Mucosa of rectum (tissue), 2 donors: ENCODE data around the gene SEZ6L.

Experiments used
- H3K27ac ChIP-seq, 2 donors: one replicate each; pipeline ENCODE4 v1.7.0; 2013; ENCODE audit warnings: inconsistent platforms in 2 of 2, low read depth in 2 of 2, low read length in 2 of 2
- H3K27me3 ChIP-seq, 2 donors: one replicate each; pipeline ENCODE4 v1.7.0; 2013; ENCODE audit warnings: low read length in 2 of 2; ENCODE audit not compliant: control insufficient read depth in 2 of 2, insufficient read depth in 2 of 2
- H3K36me3 ChIP-seq, 2 donors: one replicate each; pipeline ENCODE4 v1.7.0; 2013; ENCODE audit warnings: low read length in 2 of 2; ENCODE audit not compliant: control insufficient read depth in 2 of 2, insufficient read depth in 2 of 2
- H3K4me1 ChIP-seq, 2 donors: one replicate each; pipeline ENCODE4 v1.7.0; 2013; ENCODE audit warnings: low read length in 2 of 2, mild to moderate bottlenecking in 1 of 2; ENCODE audit not compliant: control insufficient read depth in 2 of 2, insufficient read depth in 2 of 2
- H3K4me3 ChIP-seq, 2 donors: one replicate each; pipeline ENCODE4 v1.7.0; 2013; ENCODE audit warnings: low read length in 2 of 2
- H3K9ac ChIP-seq, 2 donors: one replicate each; pipeline ENCODE4 v1.7.0; 2013; ENCODE audit warnings: low read length in 2 of 2, low read depth in 1 of 2, mild to moderate bottlenecking in 1 of 2
- H3K9me3 ChIP-seq, 2 donors: one replicate each; pipeline ENCODE4 v1.7.0; 2013; ENCODE audit warnings: low read length in 2 of 2; ENCODE audit not compliant: control insufficient read depth in 2 of 2
- donor health status: healthy.
- donor health status: Normal muscosa, but diverticular disease.

SEZ6L gene

GRCh38 chr22:26385164-26385563 is 215.9 kb downstream of the SEZ6L start:
- Histone ChIP-seq H3K9me3 (no peaks in the 10 kb centered on the region), H3K36me3 (no peaks in the 10 kb centered on the region), H3K9ac (no peak overlapping the region), H3K27me3 (peaks cover 7 to 15% of the 10 kb centered on the region in 2 donors), H3K4me1 (no peaks in the 10 kb centered on the region), H3K27ac (no peak overlapping the region), H3K4me3 (no peak overlapping the region)

DNA sequence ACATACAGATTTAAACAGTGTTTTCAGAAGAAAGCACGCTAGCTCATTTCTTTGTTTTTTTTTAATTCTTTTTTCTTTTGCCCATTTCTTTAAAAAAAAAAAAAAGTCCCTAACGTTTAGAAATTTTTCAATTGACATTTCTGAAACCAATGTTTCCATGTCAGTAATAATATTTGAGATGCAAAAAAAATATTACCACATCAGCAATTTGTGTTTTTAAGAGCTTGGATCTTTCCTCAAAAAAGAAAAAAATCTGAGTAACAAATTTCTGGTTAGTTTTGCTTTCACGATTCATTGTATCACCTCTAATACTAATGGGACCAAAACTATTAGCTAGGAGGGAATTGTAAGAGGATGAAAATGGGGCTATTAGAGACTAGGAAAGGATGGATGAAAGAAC is 219.9 kb downstream of the SEZ6L start:
- H3K4me3 ChIP-seq = no peak overlapping the region
- H3K9ac ChIP-seq = no peak overlapping the region
- no peak overlapping the region for H3K27ac ChIP-seq
- H3K27me3 ChIP-seq = peaks cover 5 to 8% of the 10 kb centered on the region in 2 donors
- H3K9me3 ChIP-seq = no peaks in the 10 kb centered on the region
- H3K36me3 ChIP-seq = no peaks in the 10 kb centered on the region
- H3K4me1 ChIP-seq = no peaks in the 10 kb centered on the region

GRCh38 chr22:26391091-26391490 is 221.8 kb downstream of the SEZ6L start:
- H3K9ac ChIP-seq = no peak overlapping the region
- no peaks in the 10 kb centered on the region for H3K9me3 ChIP-seq
- no peak overlapping the region for H3K4me3 ChIP-seq
- no peaks in the 10 kb centered on the region for H3K4me1 ChIP-seq
- H3K27me3 ChIP-seq = peaks cover 0 to 5% of the 10 kb centered on the region in 2 donors
- H3K36me3 ChIP-seq = no peaks in the 10 kb centered on the region
- H3K27ac ChIP-seq = no peak overlapping the region

DNA sequence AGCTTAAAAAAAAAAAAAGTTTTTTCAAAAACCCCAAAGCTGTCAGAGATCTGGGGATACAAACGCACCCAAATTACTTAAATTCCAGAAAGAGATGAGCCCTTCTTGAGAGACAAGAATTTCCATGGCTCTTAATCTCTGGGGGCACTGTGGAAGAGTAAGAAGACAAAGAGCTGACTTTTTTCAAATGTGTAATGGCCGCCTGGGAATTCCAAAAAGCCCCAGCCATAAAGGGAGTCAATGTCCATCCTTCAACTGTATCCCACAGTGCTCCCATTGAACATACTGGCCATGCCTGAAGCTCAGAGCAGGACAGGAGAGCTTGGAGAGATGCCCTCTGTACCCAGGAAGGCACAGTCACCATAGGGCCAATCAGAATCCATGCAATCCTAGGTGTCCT is 222.4 kb downstream of the SEZ6L start:
- Histone ChIP-seq H3K27ac (no peak overlapping the region), H3K27me3 (peaks cover 0 to 2% of the 10 kb centered on the region in 2 donors), H3K4me1 (no peaks in the 10 kb centered on the region), H3K4me3 (no peak overlapping the region), H3K9ac (no peak overlapping the region), H3K9me3 (no peaks in the 10 kb centered on the region), H3K36me3 (no peaks in the 10 kb centered on the region)

- Histone ChIP-seq H3K27ac (no peak overlapping the region), H3K9ac (no peak overlapping the region), H3K9me3 (no peaks in the 10 kb centered on the region), H3K36me3 (no peaks in the 10 kb centered on the region), H3K4me3 (no peak overlapping the region), H3K27me3 (peaks cover 0 to 2% of the 10 kb centered on the region in 2 donors), H3K4me1 (no peaks in the 10 kb centered on the region)
These were observed 224.7 kb downstream of the SEZ6L start for GRCh38 chr22:26393929-26394328.

GRCh38 chr22:26394777-26395176 is 225.5 kb downstream of the SEZ6L start:
- Histone ChIP-seq H3K9me3 (no peaks in the 10 kb centered on the region), H3K4me3 (no peak overlapping the region), H3K36me3 (no peaks in the 10 kb centered on the region), H3K27me3 (peaks cover 0 to 2% of the 10 kb centered on the region in 2 donors), H3K27ac (no peak overlapping the region), H3K4me1 (no peaks in the 10 kb centered on the region), H3K9ac (no peak overlapping the region)

DNA sequence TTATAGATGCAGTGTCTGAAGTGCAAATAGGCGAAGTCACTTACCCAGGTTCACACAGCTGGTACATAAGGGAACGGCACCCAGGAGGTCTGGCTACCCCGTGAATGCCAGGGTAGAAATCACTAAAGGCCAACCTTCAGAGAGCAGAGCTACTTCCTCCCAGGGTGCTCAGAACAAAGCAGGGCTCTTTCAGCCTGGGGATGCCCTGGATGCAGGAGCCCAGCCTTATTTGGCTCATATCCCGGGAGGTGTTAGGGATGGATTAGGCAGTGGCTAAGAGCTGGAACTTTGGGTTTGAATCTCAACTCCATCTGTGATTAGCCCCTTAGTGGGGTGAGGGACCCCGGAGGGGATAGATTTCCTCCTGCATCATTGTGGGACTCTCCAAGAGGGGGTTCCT is 226.7 kb downstream of the SEZ6L start:
- Histone ChIP-seq H3K9me3 (no peaks in the 10 kb centered on the region), H3K27ac (no peak overlapping the region), H3K4me3 (no peak overlapping the region), H3K27me3 (peaks cover 0 to 2% of the 10 kb centered on the region in 2 donors), H3K9ac (no peak overlapping the region), H3K4me1 (no peaks in the 10 kb centered on the region), H3K36me3 (no peaks in the 10 kb centered on the region)

DNA sequence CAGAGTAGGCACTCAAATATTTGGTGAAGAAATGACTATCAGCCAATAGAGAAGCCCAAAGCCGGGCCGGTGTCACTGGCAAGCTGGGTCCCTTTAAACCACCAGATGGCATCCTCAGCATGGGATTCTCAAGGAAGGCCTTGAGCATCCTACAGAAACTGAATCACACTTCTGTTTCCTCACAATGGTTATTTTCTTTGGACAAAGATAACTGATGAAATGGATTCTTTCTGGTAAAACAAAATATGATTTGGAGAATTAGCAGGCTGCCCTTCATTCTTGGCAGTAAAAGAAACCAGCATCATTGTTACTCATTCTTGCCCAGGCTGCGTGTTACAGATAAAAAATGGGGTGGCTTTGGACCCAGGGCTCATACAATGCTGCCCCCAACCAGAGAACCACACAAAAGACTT is 229.5 kb downstream of the SEZ6L start:
- no peak overlapping the region for H3K27ac ChIP-seq

DNA sequence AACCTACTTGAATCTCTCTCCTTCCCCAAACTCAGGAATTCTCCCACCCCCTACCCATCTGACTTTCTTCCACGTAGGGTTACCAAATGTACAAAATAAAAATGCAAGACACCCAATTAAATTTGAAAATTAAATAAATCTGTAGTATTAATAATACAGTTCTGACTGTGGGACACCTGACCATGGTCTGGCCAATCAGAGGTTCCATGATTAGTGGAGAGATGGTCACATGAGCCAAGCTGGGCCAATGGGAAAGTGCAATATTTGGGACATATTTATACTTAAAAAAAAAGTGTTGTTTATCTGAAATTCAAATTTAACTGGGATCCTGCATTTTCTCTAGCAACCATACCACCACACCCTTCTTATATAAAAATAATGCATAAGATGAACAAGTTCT is 230.0 kb downstream of the SEZ6L start:
- H3K4me1 ChIP-seq = no peaks in the 10 kb centered on the region
- H3K36me3 ChIP-seq = no peaks in the 10 kb centered on the region
- no peak overlapping the region for H3K9ac ChIP-seq
- H3K9me3 ChIP-seq = no peaks in the 10 kb centered on the region
- H3K4me3 ChIP-seq = no peak overlapping the region
- no peak overlapping the region for H3K27ac ChIP-seq
- peaks cover 0 to 2% of the 10 kb centered on the region in 2 donors for H3K27me3 ChIP-seq

More for the DNA sequence above, 229.5 kb downstream of the SEZ6L start:
- Histone ChIP-seq H3K36me3 (no peaks in the 10 kb centered on the region), H3K9me3 (no peaks in the 10 kb centered on the region), H3K27me3 (peaks cover 0 to 2% of the 10 kb centered on the region in 2 donors), H3K4me1 (no peaks in the 10 kb centered on the region), H3K9ac (no peak overlapping the region), H3K4me3 (no peak overlapping the region)

DNA sequence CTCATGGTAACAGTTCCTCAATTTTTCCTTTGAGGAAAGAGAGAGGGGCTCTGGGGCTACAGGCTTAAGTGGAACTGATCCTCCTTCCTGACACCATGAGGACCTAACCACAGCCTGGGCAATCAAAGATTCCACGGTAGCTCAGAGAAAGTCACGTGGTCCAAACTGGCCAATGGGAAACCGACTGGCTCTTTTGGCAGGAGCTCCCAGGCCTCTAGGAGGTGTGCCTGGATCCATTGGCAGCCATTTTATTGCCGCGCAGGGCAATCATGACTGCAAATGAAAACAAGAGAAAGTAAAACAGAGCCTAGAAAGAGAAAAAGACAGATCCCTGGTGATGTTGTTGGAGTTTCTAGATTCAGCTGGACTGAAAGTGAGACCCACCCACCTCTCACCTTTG is 232.5 kb downstream of the SEZ6L start:
- peaks cover 0 to 3% of the 10 kb centered on the region in 2 donors for H3K27me3 ChIP-seq
- H3K9ac ChIP-seq = no peak overlapping the region
- H3K9me3 ChIP-seq = no peaks in the 10 kb centered on the region
- H3K36me3 ChIP-seq = no peaks in the 10 kb centered on the region
- no peak overlapping the region for H3K27ac ChIP-seq
- H3K4me1 ChIP-seq = no peaks in the 10 kb centered on the region
- no peak overlapping the region for H3K4me3 ChIP-seq

DNA sequence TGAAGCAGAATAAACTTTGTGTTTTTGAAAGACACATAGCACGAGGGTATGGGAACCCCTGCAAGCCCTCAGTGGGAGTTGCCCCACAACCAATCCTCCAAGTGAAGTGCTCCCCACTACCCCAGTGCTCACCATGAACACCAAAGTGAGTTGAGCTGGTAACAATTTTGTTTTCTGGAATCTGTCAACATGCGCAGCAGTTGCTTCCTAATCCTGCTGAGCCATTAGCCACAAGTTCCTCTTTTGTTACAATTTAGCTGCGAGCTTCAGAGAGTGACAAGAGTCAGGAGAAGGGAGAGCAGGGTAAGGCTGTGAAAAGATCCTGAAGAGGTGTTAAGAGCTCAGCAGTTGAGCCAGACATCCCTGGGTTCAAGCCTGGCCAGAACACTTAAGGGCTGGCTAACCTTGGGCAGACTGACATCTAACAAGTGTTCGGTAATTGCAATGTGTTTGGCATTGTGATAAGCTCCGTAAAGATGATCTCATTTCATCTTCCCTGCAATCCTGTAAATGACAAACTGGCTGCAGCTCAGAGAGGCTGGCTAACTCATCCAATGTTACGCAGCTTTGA is 235.7 kb downstream of the SEZ6L start:
- Histone ChIP-seq H3K4me3 (no peak overlapping the region), H3K27ac (no peak overlapping the region), H3K9me3 (no peaks in the 10 kb centered on the region), H3K27me3 (peaks cover 0 to 3% of the 10 kb centered on the region in 2 donors), H3K9ac (no peak overlapping the region), H3K4me1 (no peaks in the 10 kb centered on the region), H3K36me3 (no peaks in the 10 kb centered on the region)
